Esophagus squamous epithelium (tissue), 4 donors: Measurements from ENCODE around the gene SPACA7.

Source experiments
- POLR2A ChIP-seq, 4 donors: fragments of 450-650 bp; IDR thresholded peaks; one replicate each; pipeline ENCODE4 v1.6.1; 2017; ENCODE audit warnings: antibody characterized with exemption in 4 of 4, mild to moderate bottlenecking in 4 of 4, moderate library complexity in 3 of 4
- TF ChIP-seq, protein P1 (sequence below), 6 experiments: fragments of 450-650 bp in 4 of 6; fragments of 200-600 bp in 2 of 6; sonication (generic) in 2 of 6; IDR thresholded peaks; one replicate each; pipeline ENCODE4 v1.5.1; 2016 to 2019; ENCODE audit warnings: antibody characterized with exemption in 6 of 6, mild to moderate bottlenecking in 4 of 6, moderate library complexity in 4 of 6

DNA sequence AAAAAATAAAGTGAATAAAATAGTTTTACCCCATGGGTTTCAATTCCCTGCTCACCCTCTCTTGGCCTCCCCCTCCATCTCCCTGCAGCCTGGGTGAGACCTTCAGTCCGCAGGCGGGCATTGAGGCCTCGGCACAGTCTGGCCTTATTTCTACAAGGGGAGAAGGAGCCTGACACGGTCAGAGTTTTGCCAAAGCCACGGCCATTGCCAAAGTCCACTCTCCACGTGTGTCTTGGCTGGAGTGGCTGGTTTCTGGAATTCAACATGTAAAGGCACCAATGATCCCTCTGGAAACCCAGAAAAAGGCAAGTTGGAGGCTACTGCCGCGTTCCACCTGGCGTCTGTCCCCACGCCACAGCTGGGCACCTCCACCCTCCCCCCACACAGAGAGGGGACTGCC, 43.4 kb upstream of the SPACA7 start:
- TF ChIP-seq, protein P1, sequence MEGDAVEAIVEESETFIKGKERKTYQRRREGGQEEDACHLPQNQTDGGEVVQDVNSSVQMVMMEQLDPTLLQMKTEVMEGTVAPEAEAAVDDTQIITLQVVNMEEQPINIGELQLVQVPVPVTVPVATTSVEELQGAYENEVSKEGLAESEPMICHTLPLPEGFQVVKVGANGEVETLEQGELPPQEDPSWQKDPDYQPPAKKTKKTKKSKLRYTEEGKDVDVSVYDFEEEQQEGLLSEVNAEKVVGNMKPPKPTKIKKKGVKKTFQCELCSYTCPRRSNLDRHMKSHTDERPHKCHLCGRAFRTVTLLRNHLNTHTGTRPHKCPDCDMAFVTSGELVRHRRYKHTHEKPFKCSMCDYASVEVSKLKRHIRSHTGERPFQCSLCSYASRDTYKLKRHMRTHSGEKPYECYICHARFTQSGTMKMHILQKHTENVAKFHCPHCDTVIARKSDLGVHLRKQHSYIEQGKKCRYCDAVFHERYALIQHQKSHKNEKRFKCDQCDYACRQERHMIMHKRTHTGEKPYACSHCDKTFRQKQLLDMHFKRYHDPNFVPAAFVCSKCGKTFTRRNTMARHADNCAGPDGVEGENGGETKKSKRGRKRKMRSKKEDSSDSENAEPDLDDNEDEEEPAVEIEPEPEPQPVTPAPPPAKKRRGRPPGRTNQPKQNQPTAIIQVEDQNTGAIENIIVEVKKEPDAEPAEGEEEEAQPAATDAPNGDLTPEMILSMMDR (IDR thresholded peaks at IDR 0.05): no peak
- TF ChIP-seq POLR2A (IDR thresholded peaks at IDR 0.05): no peak
